ENCODE results near the gene ZBED4. TPM values are rescaled to one million over a fixed set of nuclear protein-coding genes. Genes with fewer than 3 reads are reported as not detected.
A peak's percentile ranks its signal among the peaks of the same experiment; 100 is the strongest.

The ZBED4 gene
- total and polyA plus RNA-seq, 2 of the 13 experiments (the other 11 are each of a cell fraction or from before 2014, with no cell fraction given) = 5.4 to 9.6 TPM

DNA sequence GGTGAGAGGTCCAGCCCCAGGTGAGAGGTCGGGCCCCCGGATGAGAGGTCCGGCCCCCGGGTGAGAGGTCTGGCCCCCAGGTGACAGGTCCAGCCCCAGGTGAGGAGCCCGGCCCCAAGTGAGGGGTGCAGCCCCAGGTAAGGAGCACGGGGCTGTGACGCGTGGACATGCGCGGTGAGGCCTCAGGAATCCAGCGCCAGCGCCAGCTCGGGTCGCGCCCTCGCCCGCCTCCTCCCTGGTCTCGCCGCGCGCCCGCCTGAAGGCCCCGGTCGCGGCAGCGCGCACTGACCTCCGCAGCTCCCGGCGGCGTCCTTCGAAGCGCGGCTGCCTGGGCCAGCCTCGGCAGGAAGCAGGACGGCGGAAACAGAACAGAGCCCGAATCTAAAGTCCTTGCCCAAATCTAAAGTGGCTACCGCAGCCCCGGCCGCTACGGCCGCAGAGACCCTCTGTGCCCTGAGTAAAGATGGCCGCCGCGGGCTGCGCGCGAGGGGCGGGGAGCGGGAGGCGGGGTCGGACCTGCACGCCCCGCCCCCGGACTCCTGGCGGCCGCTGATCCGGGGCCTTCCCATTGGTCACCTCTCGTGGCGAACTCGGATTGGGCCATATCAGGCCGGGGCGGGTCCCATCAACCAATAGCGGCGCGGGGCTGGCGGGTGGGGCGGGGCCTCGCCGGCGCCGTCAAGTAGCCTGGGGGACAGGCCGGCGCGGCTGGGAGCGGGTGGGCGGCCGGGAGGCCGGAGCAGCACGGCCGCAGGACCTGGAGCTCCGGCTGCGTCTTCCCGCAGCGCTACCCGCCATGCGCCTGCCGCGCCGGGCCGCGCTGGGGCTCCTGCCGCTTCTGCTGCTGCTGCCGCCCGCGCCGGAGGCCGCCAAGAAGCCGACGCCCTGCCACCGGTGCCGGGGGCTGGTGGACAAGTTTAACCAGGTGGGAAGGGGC, 64.6 kb downstream of the ZBED4 start, which contains the start of the genes ALG12 and CRELD2 (continued):
- TF ChIP-seq NFE2 (CRISPR knock-in tag; IDR thresholded peaks at IDR 0.05) (no peak), ZNF614 (CRISPR knock-in tag; IDR thresholded peaks at IDR 0.05; ENCODE audit: borderline replicate concordance) (0 out of 2 replicates have a peak, but pooled peaks have one; percentile 70), UBTF (CRISPR knock-in tag; IDR thresholded peaks at IDR 0.05) (peak; percentile 75; the same call in 1 of the 2 replicates), PHF5A (CRISPR knock-in tag; IDR thresholded peaks at IDR 0.05; ENCODE audit: low read depth, unreplicated experiment) (no peak), TBX2 (CRISPR knock-in tag; IDR thresholded peaks at IDR 0.05; ENCODE audit: borderline replicate concordance) (peak; percentile 69), JDP2 (CRISPR knock-in tag; IDR thresholded peaks at IDR 0.05; ENCODE audit: borderline replicate concordance) (no peak), ZNF430 (CRISPR knock-in tag; IDR thresholded peaks at IDR 0.05) (0 out of 2 replicates have a peak, but pooled peaks have one; percentile 28), USF2 (IDR thresholded peaks at IDR 0.05; ENCODE audit: low read depth, low read length) (no peak), USF2 (CRISPR knock-in tag; IDR thresholded peaks at IDR 0.05; ENCODE audit: borderline replicate concordance) (no peak), ZFYVE20 (CRISPR knock-in tag; IDR thresholded peaks at IDR 0.05; ENCODE audit: borderline replicate concordance, low read depth) (no peak), MAFG (CRISPR knock-in tag; IDR thresholded peaks at IDR 0.05) (no peak), ASH2L (IDR thresholded peaks at IDR 0.05; ENCODE audit: insufficient read length, low read depth, low read length) (peak; percentile 70), ZNF780A (CRISPR knock-in tag; IDR thresholded peaks at IDR 0.05) (no peak), ZNF367 (CRISPR knock-in tag; IDR thresholded peaks at IDR 0.05; ENCODE audit: borderline replicate concordance) (no peak), CREM (IDR thresholded peaks at IDR 0.05) (no peak), CREM (CRISPR knock-in tag; IDR thresholded peaks at IDR 0.05) (no peak)
- TF ChIP-seq, protein P1, sequence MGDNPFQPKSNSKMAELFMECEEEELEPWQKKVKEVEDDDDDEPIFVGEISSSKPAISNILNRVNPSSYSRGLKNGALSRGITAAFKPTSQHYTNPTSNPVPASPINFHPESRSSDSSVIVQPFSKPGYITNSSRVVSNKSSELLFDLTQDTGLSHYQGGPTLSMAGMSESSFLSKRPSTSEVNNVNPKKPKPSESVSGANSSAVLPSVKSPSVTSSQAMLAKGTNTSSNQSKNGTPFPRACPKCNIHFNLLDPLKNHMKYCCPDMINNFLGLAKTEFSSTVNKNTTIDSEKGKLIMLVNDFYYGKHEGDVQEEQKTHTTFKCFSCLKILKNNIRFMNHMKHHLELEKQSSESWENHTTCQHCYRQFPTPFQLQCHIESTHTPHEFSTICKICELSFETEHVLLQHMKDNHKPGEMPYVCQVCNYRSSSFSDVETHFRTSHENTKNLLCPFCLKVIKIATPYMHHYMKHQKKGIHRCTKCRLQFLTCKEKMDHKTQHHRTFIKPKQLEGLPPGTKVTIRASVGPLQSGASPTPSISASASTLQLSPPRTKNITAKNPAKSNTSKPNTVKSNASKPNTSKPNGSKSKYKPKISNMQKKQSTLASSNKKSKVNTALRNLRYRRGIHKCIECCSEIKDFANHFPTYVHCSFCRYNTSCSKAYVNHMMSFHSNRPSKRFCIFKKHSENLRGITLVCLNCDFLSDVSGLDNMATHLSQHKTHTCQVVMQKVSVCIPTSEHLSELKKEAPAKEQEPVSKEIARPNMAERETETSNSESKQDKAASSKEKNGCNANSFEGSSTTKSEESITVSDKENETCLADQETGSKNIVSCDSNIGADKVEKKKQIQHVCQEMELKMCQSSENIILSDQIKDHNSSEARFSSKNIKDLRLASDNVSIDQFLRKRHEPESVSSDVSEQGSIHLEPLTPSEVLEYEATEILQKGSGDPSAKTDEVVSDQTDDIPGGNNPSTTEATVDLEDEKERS (CRISPR knock-in tag; IDR thresholded peaks at IDR 0.05) = no peak
- TF ChIP-seq, protein P2, sequence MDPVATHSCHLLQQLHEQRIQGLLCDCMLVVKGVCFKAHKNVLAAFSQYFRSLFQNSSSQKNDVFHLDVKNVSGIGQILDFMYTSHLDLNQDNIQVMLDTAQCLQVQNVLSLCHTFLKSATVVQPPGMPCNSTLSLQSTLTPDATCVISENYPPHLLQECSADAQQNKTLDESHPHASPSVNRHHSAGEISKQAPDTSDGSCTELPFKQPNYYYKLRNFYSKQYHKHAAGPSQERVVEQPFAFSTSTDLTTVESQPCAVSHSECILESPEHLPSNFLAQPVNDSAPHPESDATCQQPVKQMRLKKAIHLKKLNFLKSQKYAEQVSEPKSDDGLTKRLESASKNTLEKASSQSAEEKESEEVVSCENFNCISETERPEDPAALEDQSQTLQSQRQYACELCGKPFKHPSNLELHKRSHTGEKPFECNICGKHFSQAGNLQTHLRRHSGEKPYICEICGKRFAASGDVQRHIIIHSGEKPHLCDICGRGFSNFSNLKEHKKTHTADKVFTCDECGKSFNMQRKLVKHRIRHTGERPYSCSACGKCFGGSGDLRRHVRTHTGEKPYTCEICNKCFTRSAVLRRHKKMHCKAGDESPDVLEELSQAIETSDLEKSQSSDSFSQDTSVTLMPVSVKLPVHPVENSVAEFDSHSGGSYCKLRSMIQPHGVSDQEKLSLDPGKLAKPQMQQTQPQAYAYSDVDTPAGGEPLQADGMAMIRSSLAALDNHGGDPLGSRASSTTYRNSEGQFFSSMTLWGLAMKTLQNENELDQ (CRISPR knock-in tag; IDR thresholded peaks at IDR 0.05; ENCODE audit: borderline replicate concordance) = no peak

Data from HepG2 (cell line).